ENCODE measurements around the gene IL27RA. TPM values are rescaled to one million over a fixed set of nuclear protein-coding genes. Genes with fewer than 3 reads are reported as not detected.
"Not testable (repeated sequence)": the region's sequence is repeated elsewhere in the genome, so short reads cannot be mapped to it uniquely, and the experiment has no call there.

IL27RA gene
- total RNA-seq, 2 donors from 2014 or later: 4.7 to 8.3 TPM

- intact Hi-C loops (cut with DNase I): no loop called here
- 86% methylated on average over 7 of the region's 7 CpGs for WGBS
- no peak overlapping the region for H3K27ac ChIP-seq
- no peaks in the 10 kb centered on the region for H3K4me1 ChIP-seq (replicated peaks)
- H3K36me3 ChIP-seq: no peaks in the 10 kb centered on the region
- H3K27me3 ChIP-seq (replicated peaks; ENCODE audit: insufficient read depth): no peaks in the 10 kb centered on the region
- TF ChIP-seq, protein P1, sequence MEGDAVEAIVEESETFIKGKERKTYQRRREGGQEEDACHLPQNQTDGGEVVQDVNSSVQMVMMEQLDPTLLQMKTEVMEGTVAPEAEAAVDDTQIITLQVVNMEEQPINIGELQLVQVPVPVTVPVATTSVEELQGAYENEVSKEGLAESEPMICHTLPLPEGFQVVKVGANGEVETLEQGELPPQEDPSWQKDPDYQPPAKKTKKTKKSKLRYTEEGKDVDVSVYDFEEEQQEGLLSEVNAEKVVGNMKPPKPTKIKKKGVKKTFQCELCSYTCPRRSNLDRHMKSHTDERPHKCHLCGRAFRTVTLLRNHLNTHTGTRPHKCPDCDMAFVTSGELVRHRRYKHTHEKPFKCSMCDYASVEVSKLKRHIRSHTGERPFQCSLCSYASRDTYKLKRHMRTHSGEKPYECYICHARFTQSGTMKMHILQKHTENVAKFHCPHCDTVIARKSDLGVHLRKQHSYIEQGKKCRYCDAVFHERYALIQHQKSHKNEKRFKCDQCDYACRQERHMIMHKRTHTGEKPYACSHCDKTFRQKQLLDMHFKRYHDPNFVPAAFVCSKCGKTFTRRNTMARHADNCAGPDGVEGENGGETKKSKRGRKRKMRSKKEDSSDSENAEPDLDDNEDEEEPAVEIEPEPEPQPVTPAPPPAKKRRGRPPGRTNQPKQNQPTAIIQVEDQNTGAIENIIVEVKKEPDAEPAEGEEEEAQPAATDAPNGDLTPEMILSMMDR (IDR thresholded peaks at IDR 0.05): no peak
- TF ChIP-seq POLR2AphosphoS5 (IDR thresholded peaks at IDR 0.05): no peak
- TF ChIP-seq POLR2A (IDR thresholded peaks at IDR 0.05): no peak
- H3K9me3 ChIP-seq: no peaks in the 10 kb centered on the region
- no peak overlapping the region for H3K4me3 ChIP-seq
- DNase-seq (ENCODE audit: low spot score): no peak
These were observed 4.1 kb downstream of the IL27RA start for GRCh38 chr19:14035706-14036105.

- Histone ChIP-seq H3K27ac (no peak overlapping the region), H3K9me3 (no peaks in the 10 kb centered on the region), H3K27me3 (replicated peaks; ENCODE audit: insufficient read depth) (no peaks in the 10 kb centered on the region), H3K4me1 (replicated peaks) (no peaks in the 10 kb centered on the region), H3K4me3 (no peak overlapping the region), H3K36me3 (no peaks in the 10 kb centered on the region)
- DNase-seq (ENCODE audit: low spot score): no peak
- no peak for TF ChIP-seq POLR2AphosphoS5 (IDR thresholded peaks at IDR 0.05)
- TF ChIP-seq, protein P1 (IDR thresholded peaks at IDR 0.05): no peak
- TF ChIP-seq POLR2A (IDR thresholded peaks at IDR 0.05): no peak
- WGBS: 97% methylated on average over 7 of the region's 7 CpGs
- intact Hi-C loops (cut with DNase I): no loop called here
These were observed 7.6 kb downstream of the IL27RA start for GRCh38 chr19:14039181-14039580.

DNA sequence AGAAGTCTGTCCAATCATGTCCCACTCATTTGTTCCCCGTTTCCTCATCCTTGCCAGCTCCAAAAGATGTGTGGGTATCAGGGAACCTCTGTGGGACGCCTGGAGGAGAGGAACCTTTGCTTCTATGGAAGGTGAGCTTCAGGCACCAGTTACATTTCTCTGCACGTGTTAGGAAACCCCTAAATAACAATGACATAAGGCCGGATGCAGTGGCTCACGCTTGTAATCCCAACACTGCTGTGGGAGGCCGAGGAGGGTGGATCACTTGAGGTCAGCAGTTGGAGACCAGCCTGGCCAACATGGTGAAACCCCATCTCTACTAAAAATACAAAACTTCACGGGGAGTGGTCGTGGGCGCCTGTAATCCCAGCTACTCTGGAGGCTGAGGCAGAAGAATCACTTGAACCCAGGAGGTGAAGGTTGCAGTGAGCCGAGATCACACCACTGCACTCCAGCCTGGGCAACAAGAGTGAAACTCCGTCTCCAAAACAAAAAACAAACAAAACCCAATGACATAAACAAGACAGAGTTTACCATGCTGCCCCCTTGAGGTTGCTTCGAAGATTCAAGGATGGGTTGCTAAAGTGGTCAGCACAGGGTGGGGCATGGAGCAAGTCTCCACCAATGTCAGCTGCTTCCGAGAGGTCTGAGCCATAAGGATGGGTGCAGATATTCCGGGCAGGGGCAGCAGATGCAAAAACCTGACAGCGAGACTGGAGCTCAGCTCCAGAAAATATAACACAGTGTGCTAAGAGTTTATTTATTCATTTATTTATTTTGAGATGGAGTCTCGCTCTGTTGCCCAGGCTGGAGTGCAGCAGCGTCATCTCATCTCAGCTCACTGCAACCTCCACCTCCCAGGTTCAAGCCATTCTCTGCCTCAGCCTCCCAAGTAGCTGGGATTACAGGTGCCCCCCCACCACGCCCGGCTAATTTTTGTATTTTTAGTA lies 11.4 kb downstream of the IL27RA start:
- WGBS: 65% methylated on average over 19 of the region's 19 CpGs
- H3K4me3 ChIP-seq; H3K9me3 ChIP-seq; intact Hi-C loops (cut with DNase I); H3K36me3 ChIP-seq; DNase-seq (ENCODE audit: low spot score); H3K27me3 ChIP-seq (replicated peaks; ENCODE audit: insufficient read depth); H3K27ac ChIP-seq; H3K4me1 ChIP-seq (replicated peaks): not testable (repeated sequence)
- TF ChIP-seq POLR2AphosphoS5 (IDR thresholded peaks at IDR 0.05): peak; percentile 19
- TF ChIP-seq, protein P1 (IDR thresholded peaks at IDR 0.05): peak in 3 of 4 experiments; percentile 46 to 56 (median 50)

DNA sequence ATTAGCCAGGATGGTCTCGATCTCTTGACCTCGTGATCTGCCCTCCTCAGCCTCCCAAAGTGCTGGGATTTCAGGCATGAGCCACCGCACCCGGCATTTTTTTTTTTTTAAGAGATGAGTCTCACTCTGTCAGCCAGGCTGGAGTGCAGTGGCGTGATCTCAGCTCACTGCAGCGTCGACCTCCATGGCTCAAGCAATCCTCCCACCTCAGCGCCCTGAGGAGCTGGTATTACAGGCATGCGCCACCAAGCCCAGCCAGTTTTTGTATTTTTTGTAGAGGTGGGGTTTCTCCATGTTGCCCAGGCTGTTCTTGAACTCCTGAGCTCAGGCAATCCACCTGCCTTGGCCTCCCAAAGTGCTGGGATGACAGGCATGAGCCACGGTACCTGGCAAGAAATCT lies 16.3 kb downstream of the IL27RA start:
- H3K27ac ChIP-seq; H3K4me3 ChIP-seq; H3K9me3 ChIP-seq; intact Hi-C loops (cut with DNase I); DNase-seq (ENCODE audit: low spot score); H3K27me3 ChIP-seq (replicated peaks; ENCODE audit: insufficient read depth); H3K4me1 ChIP-seq (replicated peaks); H3K36me3 ChIP-seq: not testable (repeated sequence)
- WGBS: 91% methylated on average over 10 of the region's 10 CpGs

- WGBS: 83% methylated on average over 8 of the region's 8 CpGs
These were observed 17.0 kb downstream of the IL27RA start for GRCh38 chr19:14048443-14049153.

More at GRCh38 chr19:14048443-14049153, 17.0 kb downstream of the IL27RA start:
- Histone ChIP-seq H3K4me3 (no peak overlapping the region), H3K4me1 (replicated peaks) (no peaks in the 10 kb centered on the region), H3K9me3 (no peaks in the 10 kb centered on the region), H3K27ac (no peak overlapping the region), H3K27me3 (replicated peaks; ENCODE audit: insufficient read depth) (no peaks in the 10 kb centered on the region), H3K36me3 (no peaks in the 10 kb centered on the region)
- intact Hi-C loops (cut with DNase I): no loop called here
- no peak for DNase-seq (ENCODE audit: low spot score)
- TF ChIP-seq POLR2AphosphoS5 (IDR thresholded peaks at IDR 0.05): no peak
- TF ChIP-seq, protein P1 (IDR thresholded peaks at IDR 0.05): peak; percentile 29 to 59 (median 48)

All from prostate gland (tissue), 2 donors.